ENCODE measurements around the gene TSPAN1.

DNA sequence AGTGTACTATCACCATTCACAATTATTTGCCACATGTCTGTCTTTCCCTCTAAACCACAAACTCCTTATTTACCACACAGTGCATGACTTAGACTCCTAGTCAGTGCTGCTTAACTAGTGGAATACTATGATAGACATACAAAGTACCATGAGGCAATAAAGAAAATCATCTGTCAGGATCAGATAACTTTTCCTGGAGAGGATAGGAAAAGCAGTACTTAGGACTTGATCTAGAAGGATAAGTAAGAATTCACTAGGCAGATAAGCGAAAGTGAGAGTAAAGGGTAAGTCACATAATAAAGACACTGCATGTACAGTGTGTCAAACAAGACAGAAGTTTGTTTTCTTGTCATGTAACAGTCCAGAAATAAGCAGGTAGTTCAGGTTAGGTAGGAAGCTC lies 21.2 kb upstream of the TSPAN1 start:
- TF ChIP-seq EP300 (IDR thresholded peaks at IDR 0.05) (no peak), POLR2A (IDR thresholded peaks at IDR 0.05) (no peak)
- TF ChIP-seq, protein P1, sequence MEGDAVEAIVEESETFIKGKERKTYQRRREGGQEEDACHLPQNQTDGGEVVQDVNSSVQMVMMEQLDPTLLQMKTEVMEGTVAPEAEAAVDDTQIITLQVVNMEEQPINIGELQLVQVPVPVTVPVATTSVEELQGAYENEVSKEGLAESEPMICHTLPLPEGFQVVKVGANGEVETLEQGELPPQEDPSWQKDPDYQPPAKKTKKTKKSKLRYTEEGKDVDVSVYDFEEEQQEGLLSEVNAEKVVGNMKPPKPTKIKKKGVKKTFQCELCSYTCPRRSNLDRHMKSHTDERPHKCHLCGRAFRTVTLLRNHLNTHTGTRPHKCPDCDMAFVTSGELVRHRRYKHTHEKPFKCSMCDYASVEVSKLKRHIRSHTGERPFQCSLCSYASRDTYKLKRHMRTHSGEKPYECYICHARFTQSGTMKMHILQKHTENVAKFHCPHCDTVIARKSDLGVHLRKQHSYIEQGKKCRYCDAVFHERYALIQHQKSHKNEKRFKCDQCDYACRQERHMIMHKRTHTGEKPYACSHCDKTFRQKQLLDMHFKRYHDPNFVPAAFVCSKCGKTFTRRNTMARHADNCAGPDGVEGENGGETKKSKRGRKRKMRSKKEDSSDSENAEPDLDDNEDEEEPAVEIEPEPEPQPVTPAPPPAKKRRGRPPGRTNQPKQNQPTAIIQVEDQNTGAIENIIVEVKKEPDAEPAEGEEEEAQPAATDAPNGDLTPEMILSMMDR (IDR thresholded peaks at IDR 0.05) = no peak
